Suppressor macrophage (primary cell): ENCODE measurements around the gene GDF10.

Source experiments
- DNase-seq, 4 experiments: peaks; one replicate each; pipeline ENCODE4 v3.0.0-alpha.2; 2020 to 2022
- total RNA-seq, 17 experiments: gene quantifications; one replicate each; lab custom pipeline; 2026; ENCODE audit warnings: mixed read lengths in 6 of 17, inconsistent platforms in 3 of 17; lab: John Stamatoyannopoulos, UW

Gene GDF10
- 0 to 0.55 (median 0) reads per million in 17 experiments for total RNA-seq

- DNase-seq = no peak
Observed at GRCh38 chr10:47299611-47300428, at the start of gene GDF10. Gene GDF10, plus strand, starts transcription at chr10:47300197. Its CDS starts 455 bp downstream, at chr10:47300652.

GRCh38 chr10:47252093-47252780, 47.8 kb upstream of the GDF10 start:
- no peak for DNase-seq

- DNase-seq = no peak
Observed at GRCh38 chr10:47253030-47253637, 46.9 kb upstream of the GDF10 start.

GRCh38 chr10:47253651-47254375, 46.2 kb upstream of the GDF10 start:
- no peak for DNase-seq

- DNase-seq = no peak
Observed at GRCh38 chr10:47254611-47255010, 45.4 kb upstream of the GDF10 start.

- peak; percentile 65 to 80 (median 78) for DNase-seq
Observed at GRCh38 chr10:47255033-47255813, 44.8 kb upstream of the GDF10 start.

- DNase-seq = no peak
Observed at GRCh38 chr10:47255866-47256265, 44.1 kb upstream of the GDF10 start.

- peak in 2 of 4 experiments; percentile 29 to 42 for DNase-seq
Observed at GRCh38 chr10:47256751-47257336, 43.2 kb upstream of the GDF10 start.

GRCh38 chr10:47257396-47258120, 42.4 kb upstream of the GDF10 start:
- DNase-seq = peak; percentile 46 to 90 (median 70)

- DNase-seq = no peak
Observed at GRCh38 chr10:47258921-47259320, 41.1 kb upstream of the GDF10 start.

- no peak for DNase-seq
Observed at GRCh38 chr10:47259466-47259865, 40.5 kb upstream of the GDF10 start.

GRCh38 chr10:47260505-47261111, 39.4 kb upstream of the GDF10 start:
- DNase-seq = no peak

GRCh38 chr10:47261121-47261520, 38.9 kb upstream of the GDF10 start:
- peak; percentile 15 to 58 (median 50) for DNase-seq

GRCh38 chr10:47261556-47261955, 38.4 kb upstream of the GDF10 start:
- DNase-seq = no peak

- no peak for DNase-seq
Observed at GRCh38 chr10:47262606-47263533, 37.1 kb upstream of the GDF10 start.

- DNase-seq = peak in 2 of 4 experiments; percentile 30 to 34
Observed at GRCh38 chr10:47264797-47265281, 35.2 kb upstream of the GDF10 start.

- no peak for DNase-seq
Observed at GRCh38 chr10:47266602-47267001, 33.4 kb upstream of the GDF10 start.

- DNase-seq = no peak
Observed at GRCh38 chr10:47268696-47269095, 31.3 kb upstream of the GDF10 start.

GRCh38 chr10:47269294-47269693, 30.7 kb upstream of the GDF10 start:
- DNase-seq = no peak
